Measurements from ENCODE around the gene INPP5J.

GRCh38 chr22:31089160-31090100 is 33.3 kb upstream of the INPP5J start:
- TF ChIP-seq EZH2phosphoT487 (IDR thresholded peaks at IDR 0.05; ENCODE audit: low read depth, severe bottlenecking, unreplicated experiment) (no peak), CTCF (IDR thresholded peaks at IDR 0.05; ENCODE audit: poor library complexity) (peak; percentile 63), EZH2 (IDR thresholded peaks at IDR 0.05; ENCODE audit: borderline replicate concordance) (no peak)

Measured in hepatocyte (in vitro differentiated cells).